CD4-positive, alpha-beta T cell (primary cell): ENCODE measurements around the gene HTRA1. TPM values are rescaled to one million over a fixed set of nuclear protein-coding genes. Genes with fewer than 3 reads are reported as not detected.

Experiments
- ATAC-seq: fragments of 200-7000 bp; cut with Tn5 transposase; one replicate; pipeline ENCODE4 v1.10.0; 2022; ENCODE audit warnings: mild to moderate bottlenecking; ENCODE audit not compliant: poor library complexity
- CTCF ChIA-PET: fragments of 350-600 bp; sonication (Branson Sonifier 250); formaldehyde crosslinking; loops from one replicate; lab custom pipeline; 2021; ENCODE audit warnings: antibody characterized with exemption, inconsistent platforms; lab: Charles Lee
- POLR2A ChIA-PET: fragments of 350-600 bp; sonication (Branson Sonifier 250); formaldehyde crosslinking; loops from one replicate; lab custom pipeline; 2021; ENCODE audit warnings: antibody characterized with exemption, inconsistent platforms; lab: Charles Lee
- DNase-seq, 14 experiments: peaks; one replicate each; pipeline ENCODE4 v3.0.0-alpha.2; 2013 to 2020; ENCODE audit warnings: mixed read lengths in 2 of 14
- H3K27ac ChIP-seq, 2 donors: one replicate each; pipeline versions ENCODE4 v1.5.1 to v1.7.0; 2013; ENCODE audit warnings: low read length in 2 of 2, low read depth in 1 of 2, mild to moderate bottlenecking in 1 of 2
- H3K27me3 ChIP-seq, 2 experiments: 1 replicate in 1 of 2; 2 replicates in 1 of 2; pipeline versions ENCODE4 v1.6.1 to v1.7.0; 2013; ENCODE audit warnings: low read length in 2 of 2, control low read depth in 1 of 2, mild to moderate bottlenecking in 1 of 2, moderate library complexity in 1 of 2; ENCODE audit not compliant: insufficient read depth in 2 of 2, control insufficient read depth in 1 of 2
- H3K36me3 ChIP-seq: one replicate; pipeline ENCODE4 v1.6.1; 2013; ENCODE audit warnings: low read length, control low read depth; ENCODE audit not compliant: insufficient read depth
- H3K4me1 ChIP-seq: one replicate; pipeline ENCODE4 v1.6.1; 2013; ENCODE audit warnings: low read length, control low read depth; ENCODE audit not compliant: insufficient read depth
- H3K4me3 ChIP-seq: one replicate; pipeline ENCODE4 v1.5.1; 2013; ENCODE audit warnings: mild to moderate bottlenecking, low read length, moderate library complexity
- H3K9me3 ChIP-seq, 2 experiments: 1 replicate in 1 of 2; 2 replicates in 1 of 2; pipeline versions ENCODE4 v1.6.1 to v1.7.0; 2013; ENCODE audit warnings: low read length in 2 of 2, mild to moderate bottlenecking in 2 of 2, control low read depth in 1 of 2, moderate library complexity in 1 of 2; ENCODE audit not compliant: control insufficient read depth in 1 of 2, insufficient read depth in 1 of 2
- H3K27ac Mint-ChIP-seq: one replicate; pipeline ENCODE4 v1.8.0; 2020; ENCODE audit warnings: mixed read lengths
- H3K27me3 Mint-ChIP-seq: one replicate; pipeline ENCODE4 v1.8.0; 2021; ENCODE audit warnings: mixed read lengths
- H3K36me3 Mint-ChIP-seq: one replicate; pipeline ENCODE4 v1.8.0; 2021; ENCODE audit warnings: low read depth, mixed read lengths
- H3K4me1 Mint-ChIP-seq: one replicate; pipeline ENCODE4 v1.8.0; 2021; ENCODE audit warnings: low read depth, mixed read lengths
- H3K4me3 Mint-ChIP-seq: one replicate; pipeline ENCODE4 v1.8.0; 2020; ENCODE audit warnings: mild to moderate bottlenecking, mixed read lengths
- H3K9me3 Mint-ChIP-seq: one replicate; pipeline ENCODE4 v1.8.0; 2020; ENCODE audit warnings: mixed read lengths
- CTCF ChIP-seq: fragments of 200-600 bp; IDR thresholded peaks from one replicate; pipeline ENCODE4 v1.8.0; 2022; ENCODE audit warnings: antibody characterized with exemption, mild to moderate bottlenecking
- intact Hi-C, 2 experiments: fragments of 100-400 bp; cut with DNase I in 1 of 2; cut with micrococcal nuclease in 1 of 2; formaldehyde crosslinking; loops; one replicate each; pipeline versions ENCODE4 v1.15.1 to v1.9.0; 2023 to 2025; cut with DNase I, micrococcal nuclease
- total RNA-seq, 174 experiments: library from RNA in 2 of 174; stranded (reverse) in 2 of 174; gene quantifications; one replicate each; pipeline ENCODE4 v1.2.3 and lab custom pipeline; 2021 to 2026

Gene HTRA1
- total RNA-seq, 2 experiments from 2014 or later, result not detected

- intact Hi-C loops, result no loop called here
- Mint-ChIP-seq H3K27ac (no peak overlapping the region), H3K9me3 (no peaks in the 10 kb centered on the region), H3K27me3 (peaks cover 19% of the 10 kb centered on the region), H3K4me3 (no peak overlapping the region), H3K36me3 (no peaks in the 10 kb centered on the region), H3K4me1 (no peaks in the 10 kb centered on the region)
- ATAC-seq (no peak), DNase-seq (no peak)
- Histone ChIP-seq H3K4me3 (no peak overlapping the region), H3K27ac (no peak overlapping the region), H3K27me3 (peaks cover 0 to 5% of the 10 kb centered on the region in 2 experiments), H3K4me1 (no peaks in the 10 kb centered on the region), H3K36me3 (no peaks in the 10 kb centered on the region), H3K9me3 (no peaks in the 10 kb centered on the region)
- TF ChIP-seq CTCF, result no peak
- POLR2A ChIA-PET, result no interaction called here
- CTCF ChIA-PET, result no interaction called here
Observed at GRCh38 chr10:122481296-122482056, 20.1 kb downstream of the HTRA1 start.

- peaks cover 14% of the 10 kb centered on the region for H3K27me3 Mint-ChIP-seq
- intact Hi-C loops, result no loop called here
- POLR2A ChIA-PET, result no interaction called here
- no peaks in the 10 kb centered on the region for H3K36me3 Mint-ChIP-seq
- H3K4me1 Mint-ChIP-seq, result no peaks in the 10 kb centered on the region
- DNase-seq (no peak), ATAC-seq (no peak)
- Histone ChIP-seq H3K9me3 (no peaks in the 10 kb centered on the region), H3K4me1 (no peaks in the 10 kb centered on the region), H3K27me3 (peaks cover 0 to 5% of the 10 kb centered on the region in 2 experiments), H3K36me3 (no peaks in the 10 kb centered on the region), H3K4me3 (no peak overlapping the region), H3K27ac (no peak overlapping the region)
- CTCF ChIA-PET, result no interaction called here
- H3K9me3 Mint-ChIP-seq, result no peaks in the 10 kb centered on the region
- TF ChIP-seq CTCF, result no peak
- no peak overlapping the region for H3K4me3 Mint-ChIP-seq
- H3K27ac Mint-ChIP-seq, result no peak overlapping the region
Observed at GRCh38 chr10:122484276-122485060, 23.1 kb downstream of the HTRA1 start.

- intact Hi-C loops, result no loop called here
- H3K27ac ChIP-seq, result no peak overlapping the region
- no peak for TF ChIP-seq CTCF
- ATAC-seq (no peak), DNase-seq (no peak)
- ChIA-PET POLR2A (no interaction called here), CTCF (interaction anchor here (0.5 kb wide), 1 partner anchor 133 kb away, joined by 3 read pairs; no protein-coding TSS in a partner anchor)
- Mint-ChIP-seq H3K9me3 (no peaks in the 10 kb centered on the region), H3K4me1 (no peaks in the 10 kb centered on the region), H3K4me3 (no peak overlapping the region), H3K27ac (no peak overlapping the region), H3K36me3 (no peaks in the 10 kb centered on the region), H3K27me3 (peaks cover 7% of the 10 kb centered on the region)
- H3K4me1 ChIP-seq, result peaks cover under 1% of the 10 kb centered on the region
- H3K4me3 ChIP-seq, result no peak overlapping the region
- no peaks in the 10 kb centered on the region for H3K9me3 ChIP-seq
- no peaks in the 10 kb centered on the region for H3K36me3 ChIP-seq
- no peaks in the 10 kb centered on the region for H3K27me3 ChIP-seq
Observed at GRCh38 chr10:122485670-122486069, 24.3 kb downstream of the HTRA1 start.
